Tibial nerve (tissue), 4 donors: ENCODE measurements around the gene SH3RF2. TPM values are rescaled to one million over a fixed set of nuclear protein-coding genes. Genes with fewer than 3 reads are reported as not detected.
A peak's percentile ranks its signal among the peaks of the same experiment; 100 is the strongest.
"Not testable (repeated sequence)": the region's sequence is repeated elsewhere in the genome, so short reads cannot be mapped to it uniquely, and the experiment has no call there.

Experiments
- DNase-seq, 2 donors: peaks; one replicate each; pipeline ENCODE4 v3.0.0-alpha.2; 2019; ENCODE audit warnings: low spot score in 2 of 2
- H3K27ac ChIP-seq, 4 donors: fragments of 200-600 bp; sonication (generic) in 3 of 4; one replicate each; pipeline ENCODE4 v1.5.1; 2017 to 2019; ENCODE audit warnings: mild to moderate bottlenecking in 1 of 4
- H3K27me3 ChIP-seq, 2 donors: fragments of 200-600 bp; sonication (generic) in 1 of 2; one replicate each; pipeline versions ENCODE4 v1.5.1 to v1.6.0; 2017 to 2019
- H3K36me3 ChIP-seq, 3 donors: fragments of 200-600 bp; sonication (generic); one replicate each; pipeline ENCODE4 v1.5.1; 2018 to 2019
- H3K4me1 ChIP-seq, 4 donors: fragments of 200-600 bp; sonication (generic) in 3 of 4; one replicate each; pipeline ENCODE4 v1.5.1; 2017 to 2019
- H3K4me3 ChIP-seq, 4 donors: fragments of 200-600 bp; sonication (generic) in 3 of 4; one replicate each; pipeline ENCODE4 v1.5.1; 2017 to 2019; ENCODE audit warnings: mild to moderate bottlenecking in 1 of 4, moderate library complexity in 1 of 4
- H3K9me3 ChIP-seq, 4 donors: fragments of 200-600 bp; sonication (generic) in 3 of 4; one replicate each; pipeline ENCODE4 v1.5.1; 2017 to 2019
- EP300 ChIP-seq, 2 donors: sonication (generic); formaldehyde crosslinking; IDR thresholded peaks; one replicate each; pipeline ENCODE4 v1.6.1; 2017; ENCODE audit warnings: antibody characterized with exemption in 2 of 2, mild to moderate bottlenecking in 1 of 2
- POLR2A ChIP-seq, 2 donors: fragments of 450-650 bp; IDR thresholded peaks; one replicate each; pipeline ENCODE4 v1.6.1; 2017; ENCODE audit warnings: antibody characterized with exemption in 2 of 2, mild to moderate bottlenecking in 2 of 2, moderate library complexity in 2 of 2
- WGBS, 2 donors: methylation state at CpG; one replicate each; pipeline ENCODE4 v1.1.5; 2018; 5-methylcytosine and 5-hydroxymethylcytosine counted together
- total RNA-seq, 4 donors: library from RNA; depleted of rRNA; stranded (reverse); fragments of >200 nt; gene quantifications; one replicate each; pipeline ENCODE4 v1.1.0, GENCODE V29; 2016
- TF ChIP-seq, protein P1 (sequence below), 5 experiments: fragments of 200-600 bp in 3 of 5; fragments of 450-650 bp in 2 of 5; sonication (generic) in 3 of 5; IDR thresholded peaks; one replicate each; pipeline ENCODE4 v1.5.1; 2016 to 2019; ENCODE audit warnings: antibody characterized with exemption in 5 of 5, mild to moderate bottlenecking in 3 of 5, moderate library complexity in 2 of 5

SH3RF2 gene, protein sequence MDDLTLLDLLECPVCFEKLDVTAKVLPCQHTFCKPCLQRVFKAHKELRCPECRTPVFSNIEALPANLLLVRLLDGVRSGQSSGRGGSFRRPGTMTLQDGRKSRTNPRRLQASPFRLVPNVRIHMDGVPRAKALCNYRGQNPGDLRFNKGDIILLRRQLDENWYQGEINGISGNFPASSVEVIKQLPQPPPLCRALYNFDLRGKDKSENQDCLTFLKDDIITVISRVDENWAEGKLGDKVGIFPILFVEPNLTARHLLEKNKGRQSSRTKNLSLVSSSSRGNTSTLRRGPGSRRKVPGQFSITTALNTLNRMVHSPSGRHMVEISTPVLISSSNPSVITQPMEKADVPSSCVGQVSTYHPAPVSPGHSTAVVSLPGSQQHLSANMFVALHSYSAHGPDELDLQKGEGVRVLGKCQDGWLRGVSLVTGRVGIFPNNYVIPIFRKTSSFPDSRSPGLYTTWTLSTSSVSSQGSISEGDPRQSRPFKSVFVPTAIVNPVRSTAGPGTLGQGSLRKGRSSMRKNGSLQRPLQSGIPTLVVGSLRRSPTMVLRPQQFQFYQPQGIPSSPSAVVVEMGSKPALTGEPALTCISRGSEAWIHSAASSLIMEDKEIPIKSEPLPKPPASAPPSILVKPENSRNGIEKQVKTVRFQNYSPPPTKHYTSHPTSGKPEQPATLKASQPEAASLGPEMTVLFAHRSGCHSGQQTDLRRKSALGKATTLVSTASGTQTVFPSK
- 1 to 10 TPM; 1.0 to 5.1 (median 2.0) TPM for total RNA-seq

DNA sequence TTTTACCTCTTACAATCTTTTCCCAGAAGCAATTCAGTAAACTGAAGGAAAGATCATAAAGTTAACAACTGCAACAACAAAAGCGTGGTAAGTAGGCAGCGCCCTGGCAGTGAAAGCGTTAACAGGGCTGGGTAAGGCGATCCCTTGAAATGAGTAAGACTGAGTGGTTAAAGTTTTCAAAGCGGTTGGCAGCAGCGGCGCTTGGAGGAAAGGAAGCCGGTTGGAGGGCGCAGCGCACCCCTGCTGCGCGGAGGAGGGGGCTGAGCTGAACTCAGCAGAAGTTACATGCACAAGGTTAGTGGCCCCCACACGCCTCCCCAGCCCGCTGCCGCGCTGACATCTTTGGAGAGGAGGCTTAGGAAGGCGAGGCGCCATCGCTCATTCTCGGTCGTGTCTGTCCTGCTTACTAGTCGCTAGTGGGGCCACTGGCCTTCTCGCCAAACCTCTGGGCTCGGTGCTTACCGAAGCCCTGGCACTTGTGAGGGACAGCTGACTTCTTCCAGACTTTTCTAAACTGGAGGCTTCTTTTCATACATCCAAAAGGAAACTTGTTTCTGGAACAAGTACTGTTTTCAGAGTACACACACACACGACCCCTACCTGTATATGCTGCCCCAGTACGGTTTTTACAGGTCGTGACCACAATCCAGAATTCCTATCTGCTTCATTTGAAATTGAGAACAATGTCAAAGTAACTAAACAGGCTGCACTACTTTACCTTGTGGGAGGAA is at the start of gene SH3RF2:
SH3RF2 (plus strand) TSS at position 178 of the 731 bp plus-strand sequence. CDS start 1,351 bp downstream, outside the sequence.
- H3K4me1 ChIP-seq, result peaks cover 0 to 28% (median 0%) of the 10 kb centered on the region in 4 donors
- DNase-seq, result peak in 1 of 2 donors; percentile 15
- WGBS, 2 donors, result 4 to 5% methylated on average over 27 to 28 of the region's 28 CpGs
- H3K4me3 ChIP-seq, result peak within 1 kb of the TSS; percentile 9 to 48 (median 37)
- H3K27ac ChIP-seq, result peak within 1 kb of the TSS in 1 of 4 donors; percentile 57
- TF ChIP-seq POLR2A (IDR thresholded peaks at IDR 0.05) (no peak), EP300 (IDR thresholded peaks at IDR 0.05) (no peak)
- TF ChIP-seq, protein P1, sequence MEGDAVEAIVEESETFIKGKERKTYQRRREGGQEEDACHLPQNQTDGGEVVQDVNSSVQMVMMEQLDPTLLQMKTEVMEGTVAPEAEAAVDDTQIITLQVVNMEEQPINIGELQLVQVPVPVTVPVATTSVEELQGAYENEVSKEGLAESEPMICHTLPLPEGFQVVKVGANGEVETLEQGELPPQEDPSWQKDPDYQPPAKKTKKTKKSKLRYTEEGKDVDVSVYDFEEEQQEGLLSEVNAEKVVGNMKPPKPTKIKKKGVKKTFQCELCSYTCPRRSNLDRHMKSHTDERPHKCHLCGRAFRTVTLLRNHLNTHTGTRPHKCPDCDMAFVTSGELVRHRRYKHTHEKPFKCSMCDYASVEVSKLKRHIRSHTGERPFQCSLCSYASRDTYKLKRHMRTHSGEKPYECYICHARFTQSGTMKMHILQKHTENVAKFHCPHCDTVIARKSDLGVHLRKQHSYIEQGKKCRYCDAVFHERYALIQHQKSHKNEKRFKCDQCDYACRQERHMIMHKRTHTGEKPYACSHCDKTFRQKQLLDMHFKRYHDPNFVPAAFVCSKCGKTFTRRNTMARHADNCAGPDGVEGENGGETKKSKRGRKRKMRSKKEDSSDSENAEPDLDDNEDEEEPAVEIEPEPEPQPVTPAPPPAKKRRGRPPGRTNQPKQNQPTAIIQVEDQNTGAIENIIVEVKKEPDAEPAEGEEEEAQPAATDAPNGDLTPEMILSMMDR (IDR thresholded peaks at IDR 0.05), result no peak
- H3K9me3 ChIP-seq, result no peaks in the 10 kb centered on the region
- H3K36me3 ChIP-seq, result no peaks in the 10 kb centered on the region
- H3K27me3 ChIP-seq, result peaks cover 0 to 10% of the 10 kb centered on the region in 2 donors

DNA sequence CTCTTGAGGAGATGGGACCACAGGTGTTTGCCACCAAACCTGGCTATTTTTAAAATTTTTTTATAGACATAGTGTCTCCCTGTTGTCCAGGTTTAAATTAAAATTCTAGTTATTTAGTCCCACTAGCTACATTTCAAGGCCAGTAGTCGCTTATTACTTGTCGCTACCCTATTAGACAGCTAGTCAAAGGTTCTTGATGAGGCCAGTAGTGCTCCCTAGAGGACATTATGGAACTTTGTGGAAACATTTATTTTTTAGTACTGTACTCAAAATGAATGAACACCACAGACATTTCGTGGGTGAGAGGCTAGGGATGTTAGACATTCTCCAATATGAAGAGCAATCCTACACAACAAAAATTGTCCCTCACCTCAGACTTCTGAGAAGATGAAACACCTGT is 49.2 kb upstream of the SH3RF2 start:
- no peak overlapping the region for H3K27ac ChIP-seq
- TF ChIP-seq POLR2A (IDR thresholded peaks at IDR 0.05), result no peak
- TF ChIP-seq EP300 (IDR thresholded peaks at IDR 0.05), result no peak
- TF ChIP-seq, protein P1 (IDR thresholded peaks at IDR 0.05), result no peak
- WGBS, 2 donors, result 78 to 82% methylated on average over 3 of the region's 3 CpGs

DNA sequence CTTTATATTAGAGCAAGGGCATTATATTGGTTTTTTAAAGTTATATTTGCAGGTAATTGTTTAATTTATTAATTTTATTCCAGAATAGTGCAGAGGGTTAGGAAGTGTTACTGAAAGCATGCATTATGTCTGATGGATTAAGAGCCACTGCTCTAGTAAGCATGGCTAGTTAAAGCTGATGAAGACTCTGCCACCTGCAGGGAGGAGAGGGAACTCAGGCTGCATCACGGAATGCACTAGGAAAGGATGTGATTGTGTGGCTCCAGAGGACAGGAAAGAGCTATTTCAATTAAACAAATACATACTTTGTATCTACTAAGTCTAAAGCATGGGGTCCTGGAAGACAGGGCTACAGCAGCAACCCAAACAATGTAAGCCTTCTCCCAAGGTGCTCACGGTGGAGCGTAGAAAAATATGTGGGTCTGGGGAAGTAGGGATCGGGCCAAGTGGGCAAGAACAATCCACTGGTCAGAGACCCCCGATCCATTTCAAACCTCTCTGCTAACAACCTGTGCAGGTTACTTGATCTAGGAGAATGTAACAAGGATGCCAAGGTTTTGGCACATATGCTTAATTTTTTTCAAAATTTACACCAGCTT is 48.3 kb upstream of the SH3RF2 start:
- peaks cover 0 to 19% (median 5%) of the 10 kb centered on the region in 4 donors for H3K9me3 ChIP-seq
- no peaks in the 10 kb centered on the region for H3K4me1 ChIP-seq
- H3K4me3 ChIP-seq, result no peak overlapping the region
- H3K36me3 ChIP-seq, result no peaks in the 10 kb centered on the region
- H3K27me3 ChIP-seq, result no peaks in the 10 kb centered on the region
- peak in 1 of 2 donors; percentile 12 for DNase-seq
- WGBS, 2 donors, result 72% methylated on average over 5 of the region's 5 CpGs
- TF ChIP-seq POLR2A (IDR thresholded peaks at IDR 0.05), result no peak
- TF ChIP-seq, protein P1 (IDR thresholded peaks at IDR 0.05), result peak; percentile 16 to 34 (median 29)
- no peak overlapping the region for H3K27ac ChIP-seq

More for the DNA sequence above, 49.2 kb upstream of the SH3RF2 start:
- Histone ChIP-seq H3K27me3 (no peaks in the 10 kb centered on the region), H3K36me3 (no peaks in the 10 kb centered on the region), H3K4me1 (no peaks in the 10 kb centered on the region), H3K4me3 (no peak overlapping the region), H3K9me3 (peaks cover 0 to 19% (median 5%) of the 10 kb centered on the region in 4 donors)
- DNase-seq, result no peak

DNA sequence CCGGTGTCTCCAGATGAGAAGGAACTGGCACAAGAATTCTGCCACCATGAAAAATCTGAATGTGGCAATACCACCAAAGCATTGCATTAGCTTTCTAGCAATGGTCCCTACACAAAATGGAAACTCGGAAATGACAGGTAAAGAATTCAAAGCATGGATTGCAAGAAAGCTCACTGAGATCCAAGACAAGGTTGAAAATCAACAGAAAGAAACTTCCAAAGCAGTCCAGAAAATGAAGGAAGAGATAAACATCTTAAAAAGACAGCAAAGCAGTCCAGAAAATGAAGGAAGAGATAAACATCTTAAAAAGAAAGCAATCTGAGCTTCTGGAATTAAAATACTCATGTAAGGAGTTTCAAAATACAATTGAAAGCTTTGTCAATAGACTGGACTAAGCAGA is 46.8 kb upstream of the SH3RF2 start:
- 93 to 96% methylated on average over 2 of the region's 2 CpGs for WGBS, 2 donors
- Histone ChIP-seq H3K4me3 (no peak overlapping the region), H3K27me3 (no peaks in the 10 kb centered on the region), H3K36me3 (no peaks in the 10 kb centered on the region), H3K27ac (no peak overlapping the region), H3K4me1 (no peaks in the 10 kb centered on the region), H3K9me3 (peaks cover 0 to 19% (median 5%) of the 10 kb centered on the region in 4 donors)
- TF ChIP-seq, protein P1 (IDR thresholded peaks at IDR 0.05), result no peak
- TF ChIP-seq EP300 (IDR thresholded peaks at IDR 0.05) (no peak), POLR2A (IDR thresholded peaks at IDR 0.05) (no peak)
- DNase-seq, result no peak

DNA sequence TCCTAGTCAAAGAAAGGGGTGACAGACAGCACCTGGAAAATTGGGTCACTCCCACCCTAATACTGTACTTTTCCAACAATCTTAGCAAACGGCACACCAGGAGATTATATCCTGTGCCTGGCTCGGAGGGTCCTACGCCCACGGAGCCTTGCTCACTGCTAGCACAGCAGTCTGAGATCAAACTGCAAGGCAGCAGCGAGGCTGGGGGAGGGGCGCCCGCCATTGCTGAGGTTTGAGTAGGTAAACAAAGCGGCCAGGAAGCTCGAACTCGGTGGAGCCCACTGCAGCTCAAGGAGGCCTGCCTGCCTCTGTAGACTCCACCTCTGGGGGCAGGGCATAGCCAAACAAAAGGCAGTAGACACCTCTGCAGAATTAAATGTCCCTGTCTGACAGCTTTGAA is 45.0 kb upstream of the SH3RF2 start:
- H3K9me3 ChIP-seq, result peaks cover 0 to 22% (median 5%) of the 10 kb centered on the region in 4 donors
- H3K4me3 ChIP-seq, H3K27ac ChIP-seq, DNase-seq, H3K27me3 ChIP-seq, H3K36me3 ChIP-seq, H3K4me1 ChIP-seq: not testable (repeated sequence)
- WGBS, 2 donors, result 86 to 94% methylated on average over 7 to 10 of the region's 10 CpGs
